Bronchial smooth muscle cell (primary cell): Measurements from ENCODE around the gene WFDC13. TPM values are rescaled to one million over a fixed set of nuclear protein-coding genes. Genes with fewer than 3 reads are reported as not detected.

ENCODE experiments used
- total RNA-seq: library from RNA; depleted of rRNA; stranded (reverse); fragments of >200 nt; gene quantifications from 2 replicates; pipeline ENCODE4 v1.2.1, GENCODE V29; 2014

WFDC13 gene
- not detected in 2 replicates for total RNA-seq

GRCh38 chr20:45701873-45702272 lies at the start of gene WFDC13:
Gene WFDC13 (plus strand): TSS chr20:45702038. CDS start chr20:45702124, 86 bp downstream.

GRCh38 chr20:45670139-45670538 lies 31.7 kb upstream of the WFDC13 start, which contains the start of gene WFDC11:
Gene WFDC11 (minus strand): TSS chr20:45670239. CDS start chr20:45650600, 19,639 bp downstream.

GRCh38 chr20:45704969-45705637 lies 3.3 kb downstream of the WFDC13 start, which contains the start of gene WFDC10B:
Gene WFDC10B (minus strand): TSS chr20:45705019. CDS start chr20:45685992, 19,027 bp downstream.

GRCh38 chr20:45722047-45722446 lies 20.2 kb downstream of the WFDC13 start, which contains the start of gene SPINT4:
Gene SPINT4 (plus strand): TSS chr20:45722347. CDS start chr20:45722368, 21 bp downstream.

Other genes starting within 250 kb of the WFDC13 start
- not detected in 2 replicates for gene WFDC2, start 232.3 kb upstream of the WFDC13 start, total RNA-seq
- gene SPINT3, start 186.4 kb upstream of the WFDC13 start, total RNA-seq = not detected in 2 replicates
- gene WFDC6, start 162.6 kb upstream of the WFDC13 start, total RNA-seq = not detected in 2 replicates
- not detected in 2 replicates for gene EPPIN, start 154.6 kb upstream of the WFDC13 start, total RNA-seq
- not detected in 2 replicates for gene WFDC8, start 122.8 kb upstream of the WFDC13 start, total RNA-seq
- not detected in 2 replicates for gene WFDC10A, start 72.3 kb upstream of the WFDC13 start, total RNA-seq
- gene WFDC9, start 70.8 kb upstream of the WFDC13 start, total RNA-seq = not detected in 2 replicates
- gene WFDC11, start 31.8 kb upstream of the WFDC13 start, total RNA-seq = not detected in 2 replicates
- gene WFDC10B, start 3.0 kb downstream of the WFDC13 start, total RNA-seq = 0.26 TPM in 1 of 2 replicates, not detected in the other
- gene SPINT4, start 20.3 kb downstream of the WFDC13 start, total RNA-seq = not detected in 2 replicates
- 0.17 and 0.95 TPM in 2 replicates for gene WFDC3, start 89.8 kb downstream of the WFDC13 start, total RNA-seq
- 16.9 and 20.5 TPM in 2 replicates for gene DNTTIP1, start 89.9 kb downstream of the WFDC13 start, total RNA-seq
- gene UBE2C, start 110.6 kb downstream of the WFDC13 start, total RNA-seq = 1.9 and 3.9 TPM in 2 replicates
- 1.9 and 6.7 TPM in 2 replicates for gene TNNC2, start 125.3 kb downstream of the WFDC13 start, total RNA-seq
- 80.1 and 108 TPM in 2 replicates for gene SNX21, start 131.8 kb downstream of the WFDC13 start, total RNA-seq
- gene ACOT8, start 155.4 kb downstream of the WFDC13 start, total RNA-seq = 46.2 and 58.5 TPM in 2 replicates
- 5.0 and 7.0 TPM in 2 replicates for gene ZSWIM3, start 155.6 kb downstream of the WFDC13 start, total RNA-seq
- 3.0 and 3.7 TPM in 2 replicates for gene ZSWIM1, start 179.2 kb downstream of the WFDC13 start, total RNA-seq
- gene SPATA25, start 185.6 kb downstream of the WFDC13 start, total RNA-seq = 1.4 and 2.0 TPM in 2 replicates
- gene NEURL2, start 189.2 kb downstream of the WFDC13 start, total RNA-seq = 4.7 and 6.8 TPM in 2 replicates
- gene CTSA, start 189.3 kb downstream of the WFDC13 start, total RNA-seq = 134 and 234 TPM in 2 replicates
- 27.0 and 67.7 TPM in 2 replicates for gene PLTP, start 210.1 kb downstream of the WFDC13 start, total RNA-seq
- gene PCIF1, start 232.6 kb downstream of the WFDC13 start, total RNA-seq = 6.1 and 6.6 TPM in 2 replicates